GM23338 (cell line): Measurements from ENCODE around the gene PLEKHN1. TPM values are rescaled to one million over a fixed set of nuclear protein-coding genes. Genes with fewer than 3 reads are reported as not detected.

Experiments
- ATAC-seq: fragments of 200-7000 bp; cut with Tn5 transposase; 3 replicates; pipeline ENCODE4 v1.9.1; 2020
- DNase-seq: peaks from one replicate; pipeline ENCODE4 v3.0.0-alpha.2; 2015; ENCODE audit warnings: low spot score
- H2AFZ ChIP-seq: fragments of 200-600 bp; sonication (generic); 2 replicates; pipeline ENCODE4 v1.8.0; 2016; ENCODE audit warnings: antibody characterized with exemption, mild to moderate bottlenecking, moderate library complexity
- H3F3A ChIP-seq: fragments of 200-600 bp; sonication (generic); replicated peaks from 2 replicates; pipeline ENCODE4 v1.8.0; 2017; ENCODE audit warnings: antibody characterized with exemption, mixed run types, low read depth
- H3K27ac ChIP-seq: fragments of 200-600 bp; sonication (generic); 2 replicates; pipeline ENCODE4 v1.6.1; 2016; ENCODE audit warnings: low read depth
- H3K27me3 ChIP-seq: fragments of 200-600 bp; sonication (generic); 2 replicates; pipeline ENCODE4 v1.8.0; 2016; ENCODE audit warnings: mild to moderate bottlenecking, mixed run types, moderate library complexity; ENCODE audit not compliant: insufficient read depth
- H3K36me3 ChIP-seq: fragments of 200-600 bp; sonication (generic); 2 replicates; pipeline ENCODE4 v1.8.0; 2016; ENCODE audit warnings: mild to moderate bottlenecking; ENCODE audit not compliant: insufficient read depth
- H3K4me1 ChIP-seq: fragments of 200-600 bp; sonication (generic); 2 replicates; pipeline ENCODE4 v1.8.0; 2016; ENCODE audit warnings: mild to moderate bottlenecking, moderate library complexity; ENCODE audit not compliant: insufficient read depth
- H3K4me2 ChIP-seq: fragments of 200-600 bp; sonication (generic); 2 replicates; pipeline ENCODE4 v1.7.1; 2017; ENCODE audit warnings: mixed run types
- H3K4me3 ChIP-seq: fragments of 200-600 bp; sonication (generic); 2 replicates; pipeline ENCODE4 v1.6.1; 2016; ENCODE audit warnings: mixed run types
- H3K79me2 ChIP-seq: fragments of 200-600 bp; sonication (generic); replicated peaks from 2 replicates; pipeline ENCODE4 v1.8.0; 2017; ENCODE audit warnings: mild to moderate bottlenecking; ENCODE audit not compliant: insufficient read depth
- H3K9me2 ChIP-seq: fragments of 200-600 bp; sonication (generic); 2 replicates; pipeline ENCODE4 v1.8.0; 2017; ENCODE audit not compliant: insufficient read depth
- H4K20me1 ChIP-seq: fragments of 200-600 bp; sonication (generic); replicated peaks from 2 replicates; pipeline ENCODE4 v1.8.0; 2017; ENCODE audit warnings: mild to moderate bottlenecking; ENCODE audit not compliant: insufficient read depth
- H3K27ac Mint-ChIP-seq: 2 replicates; pipeline ENCODE4 v1.8.0; 2020; ENCODE audit warnings: inconsistent platforms, mild to moderate bottlenecking, moderate library complexity, mixed read lengths
- H3K27me3 Mint-ChIP-seq: 3 replicates; pipeline ENCODE4 v1.8.0; 2022; ENCODE audit warnings: low read depth, mild to moderate bottlenecking, moderate library complexity, mixed read lengths, inconsistent platforms; ENCODE audit not compliant: insufficient read depth, poor library complexity
- H3K36me3 Mint-ChIP-seq: 3 replicates; pipeline ENCODE4 v1.8.0; 2021; ENCODE audit warnings: low read depth, mild to moderate bottlenecking, inconsistent platforms, moderate library complexity, mixed read lengths
- H3K4me1 Mint-ChIP-seq: 3 replicates; pipeline ENCODE4 v1.8.0; 2020; ENCODE audit warnings: mild to moderate bottlenecking, inconsistent platforms, mixed read lengths
- H3K4me3 Mint-ChIP-seq: 3 replicates; pipeline ENCODE4 v1.8.0; 2021; ENCODE audit warnings: moderate library complexity, mild to moderate bottlenecking, inconsistent platforms, mixed read lengths
- H3K9me3 Mint-ChIP-seq: 3 replicates; pipeline ENCODE4 v1.8.0; 2020; ENCODE audit warnings: moderate library complexity, mild to moderate bottlenecking, inconsistent platforms, mixed read lengths
- CREB1 ChIP-seq: fragments of 250-450 bp; sonication (Bioruptor Pico); IDR thresholded peaks from 2 replicates; pipeline ENCODE4 v1.5.0; 2020; ENCODE audit warnings: low read depth, mild to moderate bottlenecking, moderate library complexity
- JUNB ChIP-seq: IDR thresholded peaks from one replicate; pipeline ENCODE4 v1.6.1; 2016; ENCODE audit warnings: antibody characterized with exemption; ENCODE audit not compliant: unreplicated experiment
- NANOG ChIP-seq: IDR thresholded peaks from 2 replicates; pipeline ENCODE4 v1.6.1; 2016; ENCODE audit warnings: antibody characterized with exemption, borderline replicate concordance
- POLR2AphosphoS5 ChIP-seq: IDR thresholded peaks from 2 replicates; pipeline ENCODE4 v1.6.1; 2016; ENCODE audit warnings: antibody characterized with exemption, low read depth
- STAT1 ChIP-seq: IDR thresholded peaks from one replicate; pipeline ENCODE4 v1.6.1; 2016; ENCODE audit warnings: antibody characterized with exemption; ENCODE audit not compliant: unreplicated experiment
- ZNF114 ChIP-seq: fragments of 250-450 bp; sonication (Bioruptor Pico); IDR thresholded peaks from 2 replicates; pipeline ENCODE4 v1.5.0; 2020; ENCODE audit warnings: mild to moderate bottlenecking, moderate library complexity
- ZNF331 ChIP-seq: fragments of 250-450 bp; sonication (Bioruptor Pico); IDR thresholded peaks from 2 replicates; pipeline ENCODE4 v1.5.0; 2020; ENCODE audit warnings: low read depth, mild to moderate bottlenecking, moderate library complexity
- polyA plus RNA-seq: library from polyadenylated mRNA; unstranded; fragments of >200 nt; fragmentation: Nextera tagmentation; extraction: Ambion mirVana; gene quantifications from 2 replicates; pipeline ENCODE4 v1.2.1, GENCODE V29; 2016
- total RNA-seq: library from RNA; depleted of rRNA; stranded (reverse); fragments of >200 nt; shearing (Covaris generic); gene quantifications from 2 replicates; pipeline ENCODE4 v1.2.3, GENCODE V29; 2014
- TF ChIP-seq, protein P1 (sequence below): IDR thresholded peaks from 2 replicates; pipeline ENCODE4 v1.6.1; 2016; ENCODE audit warnings: antibody characterized with exemption
- TF ChIP-seq, protein P2 (sequence below): fragments of 250-450 bp; sonication (Bioruptor Pico); IDR thresholded peaks from 2 replicates; pipeline ENCODE4 v1.5.0; 2020; ENCODE audit warnings: mild to moderate bottlenecking, moderate library complexity
- TF ChIP-seq, protein P3 (sequence below): IDR thresholded peaks from one replicate; pipeline ENCODE4 v1.6.1; 2018; ENCODE audit warnings: antibody characterized with exemption; ENCODE audit not compliant: unreplicated experiment

The PLEKHN1 gene
- total and polyA plus RNA-seq, 2 experiments from 2014 or later, result 1.4 to 3.3 TPM

DNA sequence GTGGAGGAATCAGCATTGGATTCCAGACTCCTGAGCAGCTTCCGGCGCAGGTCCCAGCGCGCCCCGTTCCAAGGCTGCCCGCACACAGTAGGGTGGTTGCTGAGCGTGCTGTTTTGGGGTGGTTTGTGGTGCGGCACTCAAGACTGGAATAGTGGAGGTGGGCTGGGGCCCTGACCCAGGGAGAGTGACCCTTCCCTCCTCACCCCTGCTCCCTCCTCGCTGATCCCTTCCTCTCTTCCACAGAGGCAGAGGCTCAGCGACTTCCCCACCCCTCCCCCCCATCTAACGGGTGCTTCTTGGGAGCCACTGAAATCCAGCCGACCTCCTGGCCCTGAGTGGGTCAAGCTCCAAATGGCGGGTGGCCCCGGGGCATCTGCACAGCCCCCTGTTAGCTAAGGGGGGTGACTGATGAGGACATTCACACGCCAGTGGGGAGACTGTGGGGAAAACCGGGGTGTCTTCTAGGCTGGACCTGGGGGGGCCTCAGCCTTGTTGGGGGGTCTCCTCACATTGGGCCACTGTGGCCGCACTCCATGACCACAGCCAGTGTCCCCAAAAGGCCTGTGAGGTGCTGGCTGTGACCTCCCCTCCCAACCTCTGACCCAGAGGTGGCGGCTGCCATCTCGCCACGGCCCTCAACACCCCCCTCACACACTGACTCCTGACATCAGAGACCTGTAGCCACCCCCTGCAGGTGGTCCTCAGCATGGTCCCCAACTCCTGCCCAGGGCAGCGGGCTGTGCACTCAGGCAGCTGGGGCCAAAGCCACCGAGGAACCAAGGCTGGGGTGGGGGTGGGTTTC is 37.5 kb downstream of the PLEKHN1 start (continued):
- TF ChIP-seq, protein P1, sequence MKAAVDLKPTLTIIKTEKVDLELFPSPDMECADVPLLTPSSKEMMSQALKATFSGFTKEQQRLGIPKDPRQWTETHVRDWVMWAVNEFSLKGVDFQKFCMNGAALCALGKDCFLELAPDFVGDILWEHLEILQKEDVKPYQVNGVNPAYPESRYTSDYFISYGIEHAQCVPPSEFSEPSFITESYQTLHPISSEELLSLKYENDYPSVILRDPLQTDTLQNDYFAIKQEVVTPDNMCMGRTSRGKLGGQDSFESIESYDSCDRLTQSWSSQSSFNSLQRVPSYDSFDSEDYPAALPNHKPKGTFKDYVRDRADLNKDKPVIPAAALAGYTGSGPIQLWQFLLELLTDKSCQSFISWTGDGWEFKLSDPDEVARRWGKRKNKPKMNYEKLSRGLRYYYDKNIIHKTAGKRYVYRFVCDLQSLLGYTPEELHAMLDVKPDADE, result no peak
- no peak for TF ChIP-seq ZNF114 (CRISPR knock-in tag)
- TF ChIP-seq CREB1, result no peak
- TF ChIP-seq, protein P2, sequence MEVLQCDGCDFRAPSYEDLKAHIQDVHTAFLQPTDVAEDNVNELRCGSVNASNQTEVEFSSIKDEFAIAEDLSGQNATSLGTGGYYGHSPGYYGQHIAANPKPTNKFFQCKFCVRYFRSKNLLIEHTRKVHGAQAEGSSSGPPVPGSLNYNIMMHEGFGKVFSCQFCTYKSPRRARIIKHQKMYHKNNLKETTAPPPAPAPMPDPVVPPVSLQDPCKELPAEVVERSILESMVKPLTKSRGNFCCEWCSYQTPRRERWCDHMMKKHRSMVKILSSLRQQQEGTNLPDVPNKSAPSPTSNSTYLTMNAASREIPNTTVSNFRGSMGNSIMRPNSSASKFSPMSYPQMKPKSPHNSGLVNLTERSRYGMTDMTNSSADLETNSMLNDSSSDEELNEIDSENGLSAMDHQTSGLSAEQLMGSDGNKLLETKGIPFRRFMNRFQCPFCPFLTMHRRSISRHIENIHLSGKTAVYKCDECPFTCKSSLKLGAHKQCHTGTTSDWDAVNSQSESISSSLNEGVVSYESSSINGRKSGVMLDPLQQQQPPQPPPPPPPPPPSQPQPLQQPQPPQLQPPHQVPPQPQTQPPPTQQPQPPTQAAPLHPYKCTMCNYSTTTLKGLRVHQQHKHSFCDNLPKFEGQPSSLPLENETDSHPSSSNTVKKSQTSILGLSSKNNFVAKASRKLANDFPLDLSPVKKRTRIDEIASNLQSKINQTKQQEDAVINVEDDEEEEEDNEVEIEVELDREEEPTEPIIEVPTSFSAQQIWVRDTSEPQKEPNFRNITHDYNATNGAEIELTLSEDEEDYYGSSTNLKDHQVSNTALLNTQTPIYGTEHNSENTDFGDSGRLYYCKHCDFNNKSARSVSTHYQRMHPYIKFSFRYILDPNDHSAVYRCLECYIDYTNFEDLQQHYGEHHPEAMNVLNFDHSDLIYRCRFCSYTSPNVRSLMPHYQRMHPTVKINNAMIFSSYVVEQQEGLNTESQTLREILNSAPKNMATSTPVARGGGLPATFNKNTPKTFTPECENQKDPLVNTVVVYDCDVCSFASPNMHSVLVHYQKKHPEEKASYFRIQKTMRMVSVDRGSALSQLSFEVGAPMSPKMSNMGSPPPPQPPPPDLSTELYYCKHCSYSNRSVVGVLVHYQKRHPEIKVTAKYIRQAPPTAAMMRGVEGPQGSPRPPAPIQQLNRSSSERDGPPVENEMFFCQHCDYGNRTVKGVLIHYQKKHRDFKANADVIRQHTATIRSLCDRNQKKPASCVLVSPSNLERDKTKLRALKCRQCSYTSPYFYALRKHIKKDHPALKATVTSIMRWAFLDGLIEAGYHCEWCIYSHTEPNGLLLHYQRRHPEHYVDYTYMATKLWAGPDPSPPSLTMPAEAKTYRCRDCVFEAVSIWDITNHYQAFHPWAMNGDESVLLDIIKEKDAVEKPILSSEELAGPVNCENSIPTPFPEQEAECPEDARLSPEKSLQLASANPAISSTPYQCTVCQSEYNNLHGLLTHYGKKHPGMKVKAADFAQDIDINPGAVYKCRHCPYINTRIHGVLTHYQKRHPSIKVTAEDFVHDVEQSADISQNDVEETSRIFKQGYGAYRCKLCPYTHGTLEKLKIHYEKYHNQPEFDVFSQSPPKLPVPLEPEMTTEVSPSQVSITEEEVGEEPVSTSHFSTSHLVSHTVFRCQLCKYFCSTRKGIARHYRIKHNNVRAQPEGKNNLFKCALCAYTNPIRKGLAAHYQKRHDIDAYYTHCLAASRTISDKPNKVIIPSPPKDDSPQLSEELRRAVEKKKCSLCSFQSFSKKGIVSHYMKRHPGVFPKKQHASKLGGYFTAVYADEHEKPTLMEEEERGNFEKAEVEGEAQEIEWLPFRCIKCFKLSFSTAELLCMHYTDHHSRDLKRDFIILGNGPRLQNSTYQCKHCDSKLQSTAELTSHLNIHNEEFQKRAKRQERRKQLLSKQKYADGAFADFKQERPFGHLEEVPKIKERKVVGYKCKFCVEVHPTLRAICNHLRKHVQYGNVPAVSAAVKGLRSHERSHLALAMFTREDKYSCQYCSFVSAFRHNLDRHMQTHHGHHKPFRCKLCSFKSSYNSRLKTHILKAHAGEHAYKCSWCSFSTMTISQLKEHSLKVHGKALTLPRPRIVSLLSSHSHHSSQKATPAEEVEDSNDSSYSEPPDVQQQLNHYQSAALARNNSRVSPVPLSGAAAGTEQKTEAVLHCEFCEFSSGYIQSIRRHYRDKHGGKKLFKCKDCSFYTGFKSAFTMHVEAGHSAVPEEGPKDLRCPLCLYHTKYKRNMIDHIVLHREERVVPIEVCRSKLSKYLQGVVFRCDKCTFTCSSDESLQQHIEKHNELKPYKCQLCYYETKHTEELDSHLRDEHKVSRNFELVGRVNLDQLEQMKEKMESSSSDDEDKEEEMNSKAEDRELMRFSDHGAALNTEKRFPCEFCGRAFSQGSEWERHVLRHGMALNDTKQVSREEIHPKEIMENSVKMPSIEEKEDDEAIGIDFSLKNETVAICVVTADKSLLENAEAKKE (CRISPR knock-in tag), result no peak
- no peak for TF ChIP-seq POLR2AphosphoS5

DNA sequence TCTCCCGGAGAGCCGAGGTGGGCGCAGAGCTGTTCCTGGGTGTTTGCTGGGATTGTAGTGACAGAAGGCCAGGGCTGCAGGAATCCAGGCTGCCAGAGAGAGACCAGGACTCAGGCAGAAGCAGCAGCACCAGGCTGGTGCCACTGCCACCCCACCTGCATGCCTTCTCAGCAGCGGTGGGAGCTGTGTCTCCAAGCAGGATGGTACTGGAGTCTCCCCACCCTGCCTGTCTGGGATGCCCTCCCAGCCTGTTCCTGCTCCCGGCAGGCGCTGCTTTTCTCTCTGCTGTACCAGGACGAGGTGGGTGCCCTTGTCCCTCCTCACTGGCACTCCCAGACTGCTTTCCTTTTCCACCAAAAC is 38.1 kb downstream of the PLEKHN1 start:
- no peak for DNase-seq
- ATAC-seq, result no peak
- no peaks in the 10 kb centered on the region for H3K79me2 ChIP-seq
- peaks cover 73% of the 10 kb centered on the region for H3K27me3 ChIP-seq
- H3K4me3 ChIP-seq, result no peak overlapping the region
- no peaks in the 10 kb centered on the region for H3K9me2 ChIP-seq
- Mint-ChIP-seq H3K27ac (no peak overlapping the region), H3K4me1 (peaks cover 18% of the 10 kb centered on the region), H3K36me3 (no peaks in the 10 kb centered on the region; the same call in 2 of the 3 replicates), H3K27me3 (peaks cover 59% of the 10 kb centered on the region), H3K4me3 (peak overlapping the region; percentile 19; the same call in 1 of the 3 replicates), H3K9me3 (peaks cover 2% of the 10 kb centered on the region; the same call in 1 of the 3 replicates)
- no peak overlapping the region for H3K4me2 ChIP-seq
- peaks cover 8% of the 10 kb centered on the region; the same call in 1 of the 2 replicates for H3K4me1 ChIP-seq
- H2AFZ ChIP-seq, result no peak overlapping the region
- peaks cover 4% of the 10 kb centered on the region; the same call in 1 of the 2 replicates for H3F3A ChIP-seq
- no peaks in the 10 kb centered on the region for H3K36me3 ChIP-seq
- no peak overlapping the region for H3K27ac ChIP-seq
- H4K20me1 ChIP-seq, result no peaks in the 10 kb centered on the region; the same call in 1 of the 2 replicates
- TF ChIP-seq, protein P3, sequence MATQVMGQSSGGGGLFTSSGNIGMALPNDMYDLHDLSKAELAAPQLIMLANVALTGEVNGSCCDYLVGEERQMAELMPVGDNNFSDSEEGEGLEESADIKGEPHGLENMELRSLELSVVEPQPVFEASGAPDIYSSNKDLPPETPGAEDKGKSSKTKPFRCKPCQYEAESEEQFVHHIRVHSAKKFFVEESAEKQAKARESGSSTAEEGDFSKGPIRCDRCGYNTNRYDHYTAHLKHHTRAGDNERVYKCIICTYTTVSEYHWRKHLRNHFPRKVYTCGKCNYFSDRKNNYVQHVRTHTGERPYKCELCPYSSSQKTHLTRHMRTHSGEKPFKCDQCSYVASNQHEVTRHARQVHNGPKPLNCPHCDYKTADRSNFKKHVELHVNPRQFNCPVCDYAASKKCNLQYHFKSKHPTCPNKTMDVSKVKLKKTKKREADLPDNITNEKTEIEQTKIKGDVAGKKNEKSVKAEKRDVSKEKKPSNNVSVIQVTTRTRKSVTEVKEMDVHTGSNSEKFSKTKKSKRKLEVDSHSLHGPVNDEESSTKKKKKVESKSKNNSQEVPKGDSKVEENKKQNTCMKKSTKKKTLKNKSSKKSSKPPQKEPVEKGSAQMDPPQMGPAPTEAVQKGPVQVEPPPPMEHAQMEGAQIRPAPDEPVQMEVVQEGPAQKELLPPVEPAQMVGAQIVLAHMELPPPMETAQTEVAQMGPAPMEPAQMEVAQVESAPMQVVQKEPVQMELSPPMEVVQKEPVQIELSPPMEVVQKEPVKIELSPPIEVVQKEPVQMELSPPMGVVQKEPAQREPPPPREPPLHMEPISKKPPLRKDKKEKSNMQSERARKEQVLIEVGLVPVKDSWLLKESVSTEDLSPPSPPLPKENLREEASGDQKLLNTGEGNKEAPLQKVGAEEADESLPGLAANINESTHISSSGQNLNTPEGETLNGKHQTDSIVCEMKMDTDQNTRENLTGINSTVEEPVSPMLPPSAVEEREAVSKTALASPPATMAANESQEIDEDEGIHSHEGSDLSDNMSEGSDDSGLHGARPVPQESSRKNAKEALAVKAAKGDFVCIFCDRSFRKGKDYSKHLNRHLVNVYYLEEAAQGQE, result no peak
- TF ChIP-seq NANOG, result no peak
- TF ChIP-seq POLR2AphosphoS5, result no peak
- TF ChIP-seq STAT1, result no peak
- no peak for TF ChIP-seq ZNF114 (CRISPR knock-in tag)
- no peak for TF ChIP-seq CREB1
- no peak for TF ChIP-seq JUNB
- TF ChIP-seq ZNF331 (CRISPR knock-in tag), result no peak
